Hepatocyte (in vitro differentiated cells): ENCODE results near the gene EPB41L1. TPM values are rescaled to one million over a fixed set of nuclear protein-coding genes. Genes with fewer than 3 reads are reported as not detected.

Experiments used
- DNase-seq: peaks from one replicate; pipeline ENCODE4 v3.0.0-alpha.2; 2016; ENCODE audit warnings: low spot score
- H2AFZ ChIP-seq: fragments of 200-600 bp; sonication (generic); 2 replicates; pipeline ENCODE4 v1.6.0; 2016; ENCODE audit warnings: antibody characterized with exemption, mild to moderate bottlenecking
- H3K27ac ChIP-seq: fragments of 200-600 bp; sonication (generic); 2 replicates; pipeline ENCODE4 v1.5.1; 2016; ENCODE audit warnings: mild to moderate bottlenecking
- H3K27me3 ChIP-seq: fragments of 200-600 bp; sonication (generic); 2 replicates; pipeline ENCODE4 v1.6.1; 2016
- H3K36me3 ChIP-seq: fragments of 200-600 bp; sonication (generic); replicated peaks from 2 replicates; pipeline ENCODE4 v1.5.1; 2016; ENCODE audit warnings: low read depth; ENCODE audit not compliant: insufficient read depth
- H3K4me1 ChIP-seq: fragments of 200-600 bp; sonication (generic); 2 replicates; pipeline ENCODE4 v1.5.1; 2016; ENCODE audit warnings: mild to moderate bottlenecking, moderate library complexity; ENCODE audit not compliant: insufficient read depth
- H3K4me2 ChIP-seq: fragments of 200-600 bp; sonication (generic); 2 replicates; pipeline ENCODE4 v1.6.0; 2016
- H3K4me3 ChIP-seq: fragments of 200-600 bp; sonication (generic); 2 replicates; pipeline ENCODE4 v1.5.1; 2016; ENCODE audit warnings: mild to moderate bottlenecking
- H3K79me2 ChIP-seq: fragments of 200-600 bp; sonication (generic); 2 replicates; pipeline ENCODE4 v1.6.0; 2017; ENCODE audit warnings: mild to moderate bottlenecking
- H3K9me2 ChIP-seq: fragments of 200-600 bp; sonication (generic); replicated peaks from 2 replicates; pipeline ENCODE4 v1.6.0; 2017; ENCODE audit warnings: mild to moderate bottlenecking; ENCODE audit not compliant: insufficient read depth
- H3K9me3 ChIP-seq: fragments of 200-600 bp; sonication (generic); 2 replicates; pipeline ENCODE4 v1.5.1; 2016; ENCODE audit warnings: low read depth, mild to moderate bottlenecking
- H4K20me1 ChIP-seq: fragments of 200-600 bp; sonication (generic); 2 replicates; pipeline ENCODE4 v1.6.0; 2016; ENCODE audit warnings: mild to moderate bottlenecking; ENCODE audit not compliant: insufficient read depth, poor library complexity, severe bottlenecking
- CTCF ChIP-seq: fragments of 200-600 bp; sonication (generic); IDR thresholded peaks from 2 replicates; pipeline ENCODE4 v1.5.1; 2016; ENCODE audit warnings: antibody characterized with exemption, mild to moderate bottlenecking; ENCODE audit not compliant: poor library complexity
- EZH2 ChIP-seq: fragments of 200-600 bp; sonication (generic); IDR thresholded peaks from 2 replicates; pipeline ENCODE4 v1.6.1; 2016; ENCODE audit warnings: antibody characterized with exemption, mild to moderate bottlenecking, borderline replicate concordance
- EZH2phosphoT487 ChIP-seq: fragments of 200-600 bp; sonication (generic); IDR thresholded peaks from one replicate; pipeline ENCODE4 v1.6.1; 2018; ENCODE audit warnings: antibody characterized with exemption, mild to moderate bottlenecking, low read depth, moderate library complexity; ENCODE audit not compliant: unreplicated experiment, severe bottlenecking
- whole genome bisulfite sequencing: methylation state at CpG from one replicate; pipeline ENCODE4 v1.1.6; 2016; ENCODE audit warnings: low lambda C conversion rate; ENCODE audit errors: missing lambda C conversion rate; 5-methylcytosine and 5-hydroxymethylcytosine counted together
- polyA plus RNA-seq: library from polyadenylated mRNA; unstranded; fragments of >200 nt; fragmentation: Nextera tagmentation; extraction: Ambion mirVana; gene quantifications from 2 replicates; pipeline ENCODE4 v1.2.1, GENCODE V29; 2016
- total RNA-seq: library from RNA; depleted of rRNA; stranded (reverse); fragments of >200 nt; gene quantifications from 2 replicates; pipeline ENCODE4 v1.2.3, GENCODE V29; 2014

The EPB41L1 gene
- total and polyA plus RNA-seq, 2 experiments from 2014 or later: 25.2 to 36.4 TPM

- peaks cover 18% of the 10 kb centered on the region for H3K4me1 ChIP-seq
Measured at GRCh38 chr20:36145877-36146707, 8.4 kb upstream of the EPB41L1 start.

DNA sequence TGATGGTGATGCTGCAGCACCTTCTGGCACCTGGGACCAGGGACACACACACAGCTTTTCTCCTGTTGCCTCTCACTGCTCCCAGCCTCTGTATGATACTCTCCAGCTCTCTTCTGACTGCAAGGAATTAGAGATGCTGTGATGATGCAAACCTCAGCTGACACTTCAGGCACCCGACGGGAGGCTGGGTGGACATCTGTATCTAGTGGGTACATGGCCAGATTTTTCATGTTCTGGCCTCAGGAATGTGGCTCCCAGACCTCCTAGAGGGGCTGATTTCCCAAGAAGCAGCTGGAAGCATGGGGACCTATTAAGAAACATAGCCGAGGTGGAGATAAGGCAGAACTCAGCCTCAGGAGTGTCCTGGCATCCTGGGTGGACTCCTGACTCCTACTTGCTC, 6.8 kb upstream of the EPB41L1 start:
- Histone ChIP-seq H3K27ac (no peak overlapping the region), H3K4me3 (no peak overlapping the region), H3K9me3 (no peaks in the 10 kb centered on the region), H4K20me1 (no peaks in the 10 kb centered on the region), H3K4me1 (peaks cover 20% of the 10 kb centered on the region), H3K36me3 (no peaks in the 10 kb centered on the region), H3K9me2 (no peaks in the 10 kb centered on the region), H3K27me3 (no peaks in the 10 kb centered on the region), H3K79me2 (no peaks in the 10 kb centered on the region), H2AFZ (no peak overlapping the region), H3K4me2 (no peak overlapping the region)
- peak; percentile 48 for DNase-seq
- TF ChIP-seq EZH2 (no peak), CTCF (no peak), EZH2phosphoT487 (no peak)
- WGBS: 55% methylated on average over 3 of the region's 3 CpGs

More at GRCh38 chr20:36145877-36146707, 8.4 kb upstream of the EPB41L1 start:
- Histone ChIP-seq H4K20me1 (no peaks in the 10 kb centered on the region), H3K9me3 (no peaks in the 10 kb centered on the region), H3K36me3 (no peaks in the 10 kb centered on the region), H3K79me2 (no peaks in the 10 kb centered on the region), H2AFZ (no peak overlapping the region), H3K9me2 (no peaks in the 10 kb centered on the region), H3K27ac (peak overlapping the region; percentile 44), H3K4me3 (no peak overlapping the region), H3K27me3 (no peaks in the 10 kb centered on the region), H3K4me2 (no peak overlapping the region)
- TF ChIP-seq EZH2 (no peak), EZH2phosphoT487 (no peak), CTCF (no peak)
- WGBS: 63% methylated on average over 12 of the region's 12 CpGs
- no peak for DNase-seq

- H3K9me2 ChIP-seq: no peaks in the 10 kb centered on the region
- WGBS: 85% methylated on average over 2 of the region's 2 CpGs
- no peaks in the 10 kb centered on the region for H3K36me3 ChIP-seq
- no peaks in the 10 kb centered on the region for H3K9me3 ChIP-seq
- no peaks in the 10 kb centered on the region for H3K79me2 ChIP-seq
- no peak overlapping the region for H3K4me2 ChIP-seq
- no peak overlapping the region for H2AFZ ChIP-seq
- TF ChIP-seq CTCF (no peak), EZH2phosphoT487 (no peak), EZH2 (no peak)
- no peaks in the 10 kb centered on the region for H3K27me3 ChIP-seq
- no peaks in the 10 kb centered on the region for H4K20me1 ChIP-seq
- peaks cover 24% of the 10 kb centered on the region for H3K4me1 ChIP-seq
- no peak for DNase-seq
- no peak overlapping the region for H3K4me3 ChIP-seq
- no peak overlapping the region for H3K27ac ChIP-seq
Measured at GRCh38 chr20:36148439-36148838, 6.1 kb upstream of the EPB41L1 start.
